ENCODE data around the gene ARMC8. TPM values are rescaled to one million over a fixed set of nuclear protein-coding genes. Genes with fewer than 3 reads are reported as not detected.

ARMC8 gene
- total and polyA plus RNA-seq, 2 of the 8 experiments (the other 6 are each of a cell fraction or from before 2014, with no cell fraction given) = 47.3 to 58.5 TPM

DNA sequence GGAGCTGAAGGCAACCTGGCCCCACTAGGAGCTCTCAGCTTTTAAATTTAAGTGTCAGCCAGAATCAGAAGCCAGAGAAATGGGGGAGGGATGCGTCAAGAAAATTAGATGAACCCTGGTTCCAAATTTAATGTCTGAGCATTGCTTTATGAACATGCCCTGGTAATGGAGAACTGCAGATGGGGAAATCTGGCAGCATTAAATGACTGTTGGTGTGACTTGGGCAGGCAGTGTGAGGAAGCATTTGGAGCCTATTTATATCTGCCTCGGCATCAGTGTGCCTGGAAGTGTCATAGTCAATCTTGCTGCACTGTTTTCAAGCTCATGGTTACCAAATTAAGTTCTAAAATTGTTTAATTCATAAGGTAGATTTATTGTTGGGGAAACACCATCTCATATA, 113.5 kb downstream of the ARMC8 start (continued):
- TF ChIP-seq, protein P1, sequence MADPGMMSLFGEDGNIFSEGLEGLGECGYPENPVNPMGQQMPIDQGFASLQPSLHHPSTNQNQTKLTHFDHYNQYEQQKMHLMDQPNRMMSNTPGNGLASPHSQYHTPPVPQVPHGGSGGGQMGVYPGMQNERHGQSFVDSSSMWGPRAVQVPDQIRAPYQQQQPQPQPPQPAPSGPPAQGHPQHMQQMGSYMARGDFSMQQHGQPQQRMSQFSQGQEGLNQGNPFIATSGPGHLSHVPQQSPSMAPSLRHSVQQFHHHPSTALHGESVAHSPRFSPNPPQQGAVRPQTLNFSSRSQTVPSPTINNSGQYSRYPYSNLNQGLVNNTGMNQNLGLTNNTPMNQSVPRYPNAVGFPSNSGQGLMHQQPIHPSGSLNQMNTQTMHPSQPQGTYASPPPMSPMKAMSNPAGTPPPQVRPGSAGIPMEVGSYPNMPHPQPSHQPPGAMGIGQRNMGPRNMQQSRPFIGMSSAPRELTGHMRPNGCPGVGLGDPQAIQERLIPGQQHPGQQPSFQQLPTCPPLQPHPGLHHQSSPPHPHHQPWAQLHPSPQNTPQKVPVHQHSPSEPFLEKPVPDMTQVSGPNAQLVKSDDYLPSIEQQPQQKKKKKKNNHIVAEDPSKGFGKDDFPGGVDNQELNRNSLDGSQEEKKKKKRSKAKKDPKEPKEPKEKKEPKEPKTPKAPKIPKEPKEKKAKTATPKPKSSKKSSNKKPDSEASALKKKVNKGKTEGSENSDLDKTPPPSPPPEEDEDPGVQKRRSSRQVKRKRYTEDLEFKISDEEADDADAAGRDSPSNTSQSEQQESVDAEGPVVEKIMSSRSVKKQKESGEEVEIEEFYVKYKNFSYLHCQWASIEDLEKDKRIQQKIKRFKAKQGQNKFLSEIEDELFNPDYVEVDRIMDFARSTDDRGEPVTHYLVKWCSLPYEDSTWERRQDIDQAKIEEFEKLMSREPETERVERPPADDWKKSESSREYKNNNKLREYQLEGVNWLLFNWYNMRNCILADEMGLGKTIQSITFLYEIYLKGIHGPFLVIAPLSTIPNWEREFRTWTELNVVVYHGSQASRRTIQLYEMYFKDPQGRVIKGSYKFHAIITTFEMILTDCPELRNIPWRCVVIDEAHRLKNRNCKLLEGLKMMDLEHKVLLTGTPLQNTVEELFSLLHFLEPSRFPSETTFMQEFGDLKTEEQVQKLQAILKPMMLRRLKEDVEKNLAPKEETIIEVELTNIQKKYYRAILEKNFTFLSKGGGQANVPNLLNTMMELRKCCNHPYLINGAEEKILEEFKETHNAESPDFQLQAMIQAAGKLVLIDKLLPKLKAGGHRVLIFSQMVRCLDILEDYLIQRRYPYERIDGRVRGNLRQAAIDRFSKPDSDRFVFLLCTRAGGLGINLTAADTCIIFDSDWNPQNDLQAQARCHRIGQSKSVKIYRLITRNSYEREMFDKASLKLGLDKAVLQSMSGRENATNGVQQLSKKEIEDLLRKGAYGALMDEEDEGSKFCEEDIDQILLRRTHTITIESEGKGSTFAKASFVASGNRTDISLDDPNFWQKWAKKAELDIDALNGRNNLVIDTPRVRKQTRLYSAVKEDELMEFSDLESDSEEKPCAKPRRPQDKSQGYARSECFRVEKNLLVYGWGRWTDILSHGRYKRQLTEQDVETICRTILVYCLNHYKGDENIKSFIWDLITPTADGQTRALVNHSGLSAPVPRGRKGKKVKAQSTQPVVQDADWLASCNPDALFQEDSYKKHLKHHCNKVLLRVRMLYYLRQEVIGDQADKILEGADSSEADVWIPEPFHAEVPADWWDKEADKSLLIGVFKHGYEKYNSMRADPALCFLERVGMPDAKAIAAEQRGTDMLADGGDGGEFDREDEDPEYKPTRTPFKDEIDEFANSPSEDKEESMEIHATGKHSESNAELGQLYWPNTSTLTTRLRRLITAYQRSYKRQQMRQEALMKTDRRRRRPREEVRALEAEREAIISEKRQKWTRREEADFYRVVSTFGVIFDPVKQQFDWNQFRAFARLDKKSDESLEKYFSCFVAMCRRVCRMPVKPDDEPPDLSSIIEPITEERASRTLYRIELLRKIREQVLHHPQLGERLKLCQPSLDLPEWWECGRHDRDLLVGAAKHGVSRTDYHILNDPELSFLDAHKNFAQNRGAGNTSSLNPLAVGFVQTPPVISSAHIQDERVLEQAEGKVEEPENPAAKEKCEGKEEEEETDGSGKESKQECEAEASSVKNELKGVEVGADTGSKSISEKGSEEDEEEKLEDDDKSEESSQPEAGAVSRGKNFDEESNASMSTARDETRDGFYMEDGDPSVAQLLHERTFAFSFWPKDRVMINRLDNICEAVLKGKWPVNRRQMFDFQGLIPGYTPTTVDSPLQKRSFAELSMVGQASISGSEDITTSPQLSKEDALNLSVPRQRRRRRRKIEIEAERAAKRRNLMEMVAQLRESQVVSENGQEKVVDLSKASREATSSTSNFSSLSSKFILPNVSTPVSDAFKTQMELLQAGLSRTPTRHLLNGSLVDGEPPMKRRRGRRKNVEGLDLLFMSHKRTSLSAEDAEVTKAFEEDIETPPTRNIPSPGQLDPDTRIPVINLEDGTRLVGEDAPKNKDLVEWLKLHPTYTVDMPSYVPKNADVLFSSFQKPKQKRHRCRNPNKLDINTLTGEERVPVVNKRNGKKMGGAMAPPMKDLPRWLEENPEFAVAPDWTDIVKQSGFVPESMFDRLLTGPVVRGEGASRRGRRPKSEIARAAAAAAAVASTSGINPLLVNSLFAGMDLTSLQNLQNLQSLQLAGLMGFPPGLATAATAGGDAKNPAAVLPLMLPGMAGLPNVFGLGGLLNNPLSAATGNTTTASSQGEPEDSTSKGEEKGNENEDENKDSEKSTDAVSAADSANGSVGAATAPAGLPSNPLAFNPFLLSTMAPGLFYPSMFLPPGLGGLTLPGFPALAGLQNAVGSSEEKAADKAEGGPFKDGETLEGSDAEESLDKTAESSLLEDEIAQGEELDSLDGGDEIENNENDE (IDR thresholded peaks at IDR 0.05; ENCODE audit: insufficient replicate concordance, low read length) = no peak
- TF ChIP-seq, protein P2, sequence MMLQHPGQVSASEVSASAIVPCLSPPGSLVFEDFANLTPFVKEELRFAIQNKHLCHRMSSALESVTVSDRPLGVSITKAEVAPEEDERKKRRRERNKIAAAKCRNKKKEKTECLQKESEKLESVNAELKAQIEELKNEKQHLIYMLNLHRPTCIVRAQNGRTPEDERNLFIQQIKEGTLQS (IDR thresholded peaks at IDR 0.05; ENCODE audit: insufficient read depth, low read depth, low read length) = no peak
- no peak for TF ChIP-seq KDM5A (IDR thresholded peaks at IDR 0.05; ENCODE audit: low read length)
- TF ChIP-seq KDM4A (IDR thresholded peaks at IDR 0.05; ENCODE audit: low read depth, low read length, severe bottlenecking) = no peak
- TF ChIP-seq SP4 (IDR thresholded peaks at IDR 0.05; ENCODE audit: low read length) = no peak
- no peak for TF ChIP-seq JUND (IDR thresholded peaks at IDR 0.05; ENCODE audit: low read length)
- TF ChIP-seq SRF (IDR thresholded peaks at IDR 0.05; ENCODE audit: low read depth, low read length) = no peak

Measured in H1 (cell line).